NCI-H526 treated with DMSO at 0.1 percent for 48 hours (cell line): Measurements from ENCODE around the gene SAT2.
"Not testable (repeated sequence)": the region's sequence is repeated elsewhere in the genome, so short reads cannot be mapped to it uniquely, and the experiment has no call there.

Experiments
- DNase-seq: peaks from one replicate; lab custom pipeline; 2025; lab: John Stamatoyannopoulos, UW

Gene SAT2

GRCh38 chr17:7634384-7634783 lies 6.8 kb upstream of the SAT2 start:
- DNase-seq = no peak

- no peak for DNase-seq
Observed at GRCh38 chr17:7633093-7633492, 5.5 kb upstream of the SAT2 start.

GRCh38 chr17:7632492-7632894 lies 4.9 kb upstream of the SAT2 start:
- DNase-seq = no peak

GRCh38 chr17:7631398-7632380 lies 4.1 kb upstream of the SAT2 start:
- DNase-seq = no peak

GRCh38 chr17:7629939-7630571 lies 2.4 kb upstream of the SAT2 start, which contains the start of gene SHBG:
TSS of gene SHBG (plus strand) at chr17:7630135. CDS start at chr17:7630173, 38 bp downstream.
- DNase-seq = no peak

GRCh38 chr17:7626956-7627249 lies 718 bp downstream of the SAT2 start:
- no peak for DNase-seq

GRCh38 chr17:7626307-7626706 lies 1.3 kb downstream of the SAT2 start:
- no peak for DNase-seq

- DNase-seq = not testable (repeated sequence)
Observed at GRCh38 chr17:7625749-7626148, 1.9 kb downstream of the SAT2 start.

GRCh38 chr17:7623661-7624060 lies 4.0 kb downstream of the SAT2 start:
- DNase-seq = no peak

GRCh38 chr17:7620835-7621234 lies 6.8 kb downstream of the SAT2 start:
- no peak for DNase-seq

- no peak for DNase-seq
Observed at GRCh38 chr17:7618608-7619007, 9.0 kb downstream of the SAT2 start.

GRCh38 chr17:7615265-7615747 lies 12.3 kb downstream of the SAT2 start:
- no peak for DNase-seq

- peak; percentile 99 for DNase-seq
Observed at GRCh38 chr17:7614425-7615264, 13.0 kb downstream of the SAT2 start, which contains the start of gene FXR2. TSS of gene FXR2 (minus strand) at chr17:7614897. CDS start at chr17:7614532, 365 bp downstream.

GRCh38 chr17:7613769-7614424 lies 13.7 kb downstream of the SAT2 start:
- DNase-seq = no peak

- DNase-seq = no peak
Observed at GRCh38 chr17:7612294-7612640, 15.4 kb downstream of the SAT2 start.

- DNase-seq = no peak
Observed at GRCh38 chr17:7611635-7612293, 15.9 kb downstream of the SAT2 start.

- DNase-seq = no peak
Observed at GRCh38 chr17:7610641-7611040, 17.0 kb downstream of the SAT2 start.

- no peak for DNase-seq
Observed at GRCh38 chr17:7606280-7606679, 21.3 kb downstream of the SAT2 start.

- DNase-seq = not testable (repeated sequence)
Observed at GRCh38 chr17:7597561-7597960, 30.1 kb downstream of the SAT2 start.

- DNase-seq = no peak
Observed at GRCh38 chr17:7593296-7593695, 34.3 kb downstream of the SAT2 start.

- DNase-seq = no peak
Observed at GRCh38 chr17:7592422-7593021, 35.1 kb downstream of the SAT2 start.
